Aorta (tissue), 5 donors: ENCODE data around the gene ADAM30. TPM values are rescaled to one million over a fixed set of nuclear protein-coding genes. Genes with fewer than 3 reads are reported as not detected.

Experiments
- ATAC-seq: fragments of 200-7000 bp; cut with Tn5 transposase; one replicate; pipeline ENCODE4 v1.9.1; 2022; ENCODE audit warnings: moderate library complexity; ENCODE audit not compliant: low FRiP score
- DNase-seq, 2 donors: peaks; one replicate each; pipeline ENCODE4 v3.0.0-alpha.2; 2020
- H3K27ac ChIP-seq, 2 donors: one replicate each; pipeline ENCODE4 v1.5.1; 2013; ENCODE audit warnings: low read length in 2 of 2, mild to moderate bottlenecking in 2 of 2, moderate library complexity in 2 of 2, control low read depth in 1 of 2, inconsistent platforms in 1 of 2, low read depth in 1 of 2
- H3K27me3 ChIP-seq, 2 donors: one replicate each; pipeline ENCODE4 v1.6.1; 2013; ENCODE audit warnings: control low read depth in 1 of 2, low read length in 1 of 2, mild to moderate bottlenecking in 1 of 2, moderate library complexity in 1 of 2; ENCODE audit not compliant: insufficient read depth in 2 of 2, control insufficient read depth in 1 of 2
- H3K36me3 ChIP-seq, 2 donors: one replicate each; pipeline ENCODE4 v1.6.1; 2013; ENCODE audit warnings: control low read depth in 1 of 2, low read length in 1 of 2, mild to moderate bottlenecking in 1 of 2; ENCODE audit not compliant: insufficient read depth in 2 of 2, control insufficient read depth in 1 of 2
- H3K4me1 ChIP-seq, 2 donors: one replicate each; pipeline ENCODE4 v1.6.1; 2013; ENCODE audit warnings: low read length in 2 of 2, control low read depth in 1 of 2, mild to moderate bottlenecking in 1 of 2, moderate library complexity in 1 of 2; ENCODE audit not compliant: insufficient read depth in 2 of 2, control insufficient read depth in 1 of 2
- H3K4me3 ChIP-seq, 2 donors: one replicate each; pipeline ENCODE4 v1.5.1; 2013; ENCODE audit warnings: low read length in 2 of 2, control low read depth in 1 of 2, mild to moderate bottlenecking in 1 of 2
- H3K9me3 ChIP-seq: one replicate; pipeline ENCODE4 v1.6.1; 2013; ENCODE audit warnings: mild to moderate bottlenecking, low read length; ENCODE audit not compliant: control insufficient read depth
- WGBS, 2 donors: extraction: QIAGEN DNeasy Blood & Tissue Kit; methylation state at CpG; one replicate each; pipeline ENCODE4 v1.1.7; 2013; 5-methylcytosine and 5-hydroxymethylcytosine counted together
- intact Hi-C, 2 donors: fragments of 100-400 bp; cut with DNase I; formaldehyde crosslinking; loops; one replicate each; pipeline versions ENCODE4 v1.14.2 to v1.15.0; 2022
- long read RNA-seq, 2 donors: library from polyadenylated mRNA; unstranded; transcript quantifications; one replicate each; pipeline ENCODE4 v2.0.0, GENCODE V29; 2020 to 2021
- polyA plus RNA-seq, 2 donors: library from polyadenylated mRNA; stranded (reverse); fragments of 200-250 nt; gene quantifications; one replicate each; pipeline ENCODE4 v1.2.3, GENCODE V29; 2013
- total RNA-seq, 2 donors: library from RNA; stranded (reverse); fragmentation: NEBNext Ultra II Directional; extraction: Animal tissue kit (Norgen Biotek cat#: 25700); gene quantifications; one replicate each; pipeline ENCODE4 v1.2.1, GENCODE V29; 2021
- donor health status: healthy with polysubstance abuse.
- donor health status: Bipolar disorder and iron deficiency.
- donor health status: DM: no; HTN: no; CAD: no.
- donor health status: DM: no; HTN: no; CAD: no.
- donor health status: DM: yes; HTN: yes; CAD: no.

Gene ADAM30
- not detected for total RNA-seq
- not detected for polyA plus RNA-seq
- long read RNA-seq, donor 1 = 0 reads
- long read RNA-seq, donor 2 = 0 reads

DNA sequence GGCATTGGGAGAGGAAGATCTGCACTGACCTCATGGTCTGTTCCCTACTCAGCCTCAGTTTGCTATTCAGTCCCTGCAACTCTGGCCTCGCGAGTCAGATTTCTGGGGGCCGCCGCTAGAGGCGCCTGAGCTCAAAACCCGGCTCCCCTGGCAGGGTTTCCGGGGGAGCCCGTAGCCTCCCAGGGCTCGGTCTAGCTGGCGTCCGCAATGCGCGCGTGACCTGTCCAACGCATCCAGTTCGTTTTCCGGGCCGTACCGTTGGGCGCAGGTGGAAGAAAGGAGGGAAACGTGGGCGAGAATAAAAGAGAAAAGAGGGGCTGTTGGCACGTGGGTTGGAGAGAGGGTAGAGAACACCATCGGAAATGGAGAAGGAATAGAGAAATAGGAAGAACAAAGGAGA, at the start of gene ADAM30:
TSS of gene ADAM30 (minus strand) at position 213 of the 400 bp plus-strand sequence. CDS start at position 34, 179 bp downstream.
- no peaks in the 10 kb centered on the region for H3K9me3 ChIP-seq
- no peaks in the 10 kb centered on the region for H3K36me3 ChIP-seq
- no peak within 1 kb of the TSS for H3K4me3 ChIP-seq
- intact Hi-C loops = no loop called here
- WGBS, 2 donors = 33% methylated on average over 24 of the region's 24 CpGs
- DNase-seq = no peak
- no peak for ATAC-seq
- H3K27ac ChIP-seq = no peak within 1 kb of the TSS
- no peaks in the 10 kb centered on the region for H3K4me1 ChIP-seq
- H3K27me3 ChIP-seq = no peaks in the 10 kb centered on the region

DNA sequence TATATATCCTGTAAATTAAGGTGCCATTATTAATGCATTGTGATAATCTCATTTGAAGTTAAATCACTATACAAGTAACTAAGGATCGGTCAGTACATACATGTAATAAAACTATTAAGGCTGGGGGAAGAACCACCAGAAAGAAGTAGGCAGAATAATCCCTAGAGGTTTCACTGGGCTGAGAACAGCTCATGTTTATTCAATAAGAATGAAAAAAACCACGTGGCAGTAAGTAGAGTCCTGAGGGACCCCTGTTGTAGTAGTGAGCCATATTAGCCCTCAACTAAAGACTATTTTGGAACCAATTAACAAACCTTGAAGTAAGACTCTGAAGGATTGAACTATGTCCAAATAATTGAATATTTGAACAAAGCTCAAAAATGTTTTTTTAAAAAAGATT, 46.9 kb upstream of the ADAM30 start:
- ATAC-seq (no peak), DNase-seq (no peak)
- Histone ChIP-seq H3K9me3 (no peaks in the 10 kb centered on the region), H3K27ac (no peak overlapping the region), H3K4me1 (no peaks in the 10 kb centered on the region), H3K36me3 (peaks cover 2% of the 10 kb centered on the region in 2 donors), H3K27me3 (no peaks in the 10 kb centered on the region), H3K4me3 (no peak overlapping the region)
- intact Hi-C loops = loop anchor here in 1 of 2 donors (10.0 kb wide), 1 partner anchor 202 kb away; no protein-coding TSS in a partner anchor
- WGBS, 2 donors = 48 to 49% methylated on average over 2 of the region's 2 CpGs

- Histone ChIP-seq H3K4me1 (no peaks in the 10 kb centered on the region), H3K4me3 (no peak overlapping the region), H3K27ac (no peak overlapping the region), H3K36me3 (peaks cover 2 to 7% of the 10 kb centered on the region in 2 donors), H3K9me3 (no peaks in the 10 kb centered on the region), H3K27me3 (no peaks in the 10 kb centered on the region)
- DNase-seq (no peak), ATAC-seq (no peak)
- intact Hi-C loops = loop anchor here in 1 of 2 donors (10.0 kb wide), 1 partner anchor 203 kb away; no protein-coding TSS in a partner anchor
- 76 to 81% methylated on average over 4 of the region's 4 CpGs for WGBS, 2 donors
Measured at GRCh38 chr1:119941392-119941791, 45.1 kb upstream of the ADAM30 start.

DNA sequence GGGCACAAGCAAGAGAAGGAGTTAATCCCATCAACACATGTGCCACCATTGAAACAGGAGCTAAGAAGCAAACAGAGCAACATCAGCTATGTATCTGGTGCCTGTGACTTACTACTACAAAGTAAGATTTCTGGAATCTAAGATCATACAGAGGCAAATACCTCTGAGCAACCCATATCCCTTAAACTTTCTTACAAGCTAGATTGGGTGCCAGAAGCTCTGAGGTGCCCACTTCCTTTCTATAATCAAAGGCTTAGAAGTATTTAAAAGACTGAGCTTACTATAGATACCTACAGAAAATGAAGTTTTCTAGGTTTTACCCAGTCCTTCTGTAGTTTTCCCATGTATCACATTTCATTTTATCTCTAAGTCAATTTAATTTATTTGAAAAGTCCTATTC, 44.4 kb upstream of the ADAM30 start:
- Histone ChIP-seq H3K27me3 (no peaks in the 10 kb centered on the region), H3K4me3 (no peak overlapping the region), H3K4me1 (no peaks in the 10 kb centered on the region), H3K9me3 (no peaks in the 10 kb centered on the region), H3K36me3 (peaks cover 6 to 8% of the 10 kb centered on the region in 2 donors), H3K27ac (no peak overlapping the region)
- intact Hi-C loops = loop anchor here in 1 of 2 donors (10.0 kb wide), 1 partner anchor 204 kb away; no protein-coding TSS in a partner anchor
- ATAC-seq (no peak), DNase-seq (no peak)

GRCh38 chr1:119937198-119937597, 40.9 kb upstream of the ADAM30 start:
- Histone ChIP-seq H3K27ac (no peak overlapping the region), H3K27me3 (no peaks in the 10 kb centered on the region), H3K4me3 (no peak overlapping the region), H3K9me3 (peaks cover 1% of the 10 kb centered on the region), H3K4me1 (no peaks in the 10 kb centered on the region), H3K36me3 (peaks cover 8 to 12% of the 10 kb centered on the region in 2 donors)
- WGBS, 2 donors = 86 to 93% methylated on average over 5 of the region's 5 CpGs
- intact Hi-C loops = no loop called here
- no peak for DNase-seq
- ATAC-seq = no peak

- Histone ChIP-seq H3K4me1 (no peaks in the 10 kb centered on the region), H3K36me3 (peaks cover 8 to 10% of the 10 kb centered on the region in 2 donors), H3K27ac (peak overlapping the region in 1 of 2 donors; percentile 23), H3K27me3 (no peaks in the 10 kb centered on the region), H3K4me3 (no peak overlapping the region), H3K9me3 (peaks cover 1% of the 10 kb centered on the region)
- DNase-seq (no peak), ATAC-seq (no peak)
- intact Hi-C loops = no loop called here
- 93 to 95% methylated on average over 2 of the region's 2 CpGs for WGBS, 2 donors
Measured at GRCh38 chr1:119935915-119936314, 39.6 kb upstream of the ADAM30 start.

GRCh38 chr1:119935373-119935772, 39.1 kb upstream of the ADAM30 start:
- no peak for DNase-seq
- Histone ChIP-seq H3K4me1 (no peaks in the 10 kb centered on the region), H3K4me3 (no peak overlapping the region), H3K27ac (no peak overlapping the region), H3K27me3 (no peaks in the 10 kb centered on the region), H3K9me3 (peaks cover 1% of the 10 kb centered on the region), H3K36me3 (peaks cover 8 to 10% of the 10 kb centered on the region in 2 donors)
- intact Hi-C loops = no loop called here
- ATAC-seq = no peak
- 69 to 76% methylated on average over 1 of the region's 1 CpG for WGBS, 2 donors

DNA sequence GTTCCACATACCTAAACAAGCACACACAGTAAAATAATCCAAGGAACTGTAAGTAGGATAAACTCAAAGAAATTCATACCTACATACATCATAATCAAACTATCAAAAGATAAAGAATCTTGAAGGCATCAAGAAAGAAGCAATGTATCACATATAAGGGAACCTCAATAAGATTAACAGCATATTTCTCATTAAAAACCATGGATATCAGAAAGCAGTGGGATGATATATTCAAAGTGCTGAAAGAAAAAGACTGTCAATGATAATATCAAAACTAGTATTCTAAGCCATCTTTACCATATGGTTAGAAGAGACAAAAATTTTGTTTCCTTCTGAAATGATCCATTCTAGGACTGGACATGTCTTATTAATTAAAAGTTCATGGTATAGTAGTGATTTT, 37.1 kb upstream of the ADAM30 start:
- intact Hi-C loops = no loop called here
- H3K27ac ChIP-seq = no peak overlapping the region
- DNase-seq (no peak), ATAC-seq (no peak)
- peaks cover 1% of the 10 kb centered on the region for H3K9me3 ChIP-seq
- H3K4me3 ChIP-seq = no peak overlapping the region
- H3K36me3 ChIP-seq = peaks cover 6 to 16% of the 10 kb centered on the region in 2 donors
- H3K4me1 ChIP-seq = no peaks in the 10 kb centered on the region
- no peaks in the 10 kb centered on the region for H3K27me3 ChIP-seq

GRCh38 chr1:119929643-119930315, 33.5 kb upstream of the ADAM30 start:
- Histone ChIP-seq H3K27ac (no peak overlapping the region), H3K4me3 (no peak overlapping the region), H3K4me1 (no peaks in the 10 kb centered on the region), H3K36me3 (peaks cover 5 to 24% of the 10 kb centered on the region in 2 donors), H3K9me3 (peaks cover 1% of the 10 kb centered on the region), H3K27me3 (no peaks in the 10 kb centered on the region)
- no peak for DNase-seq
- WGBS, 2 donors = 97 to 100% methylated on average over 1 of the region's 1 CpG
- intact Hi-C loops = no loop called here
- no peak for ATAC-seq
